ENCODE measurements around the gene STAM. TPM values are rescaled to one million over a fixed set of nuclear protein-coding genes. Genes with fewer than 3 reads are reported as not detected.

The STAM gene
- polyA plus RNA-seq, 4 donors = 8.4 to 17.2 (median 10.8) TPM

- FAIRE-seq = peak; percentile 51
- peak overlapping the region in 2 of 3 donors; percentile 27 to 95 for H3K27ac ChIP-seq (ENCODE audit: low read depth in 1 of 3, low read length in 2 of 3)
- peak; percentile 58 to 59 for DNase-seq
Observed at GRCh38 chr10:17758896-17759295, 114.9 kb downstream of the STAM start.

GRCh38 chr10:17764142-17764541, 120.2 kb downstream of the STAM start:
- no peak for DNase-seq
- 72 to 92% (median 84%) methylated on average over 4 of the region's 4 CpGs for WGBS, 3 donors
- FAIRE-seq = no peak

More at GRCh38 chr10:17758896-17759295, 114.9 kb downstream of the STAM start:
- H3K36me3 ChIP-seq (ENCODE audit: control insufficient read depth in 3 of 3, insufficient read depth in 2 of 3, low read depth in 1 of 3, low read length in 3 of 3) = peaks cover 0 to 2% (median 0%) of the 10 kb centered on the region in 3 donors
- no peaks in the 10 kb centered on the region for H3K9me3 ChIP-seq (ENCODE audit: control insufficient read depth in 2 of 2, insufficient read depth in 1 of 2, low read depth in 1 of 2, low read length in 1 of 2)
- peaks cover 0 to 33% (median 4%) of the 10 kb centered on the region in 3 donors for H3K4me1 ChIP-seq (ENCODE audit: control insufficient read depth in 3 of 3, insufficient read depth in 2 of 3, low read depth in 1 of 3, low read length in 2 of 3)
- H3K4me3 ChIP-seq (ENCODE audit: low read depth in 1 of 3, low read length in 3 of 3) = no peak overlapping the region
- no peaks in the 10 kb centered on the region for H3K27me3 ChIP-seq (ENCODE audit: control insufficient read depth in 3 of 3, insufficient read depth in 3 of 3, low read length in 3 of 3)

GRCh38 chr10:17765602-17766001, 121.7 kb downstream of the STAM start:
- WGBS, 3 donors = 66 to 80% (median 75%) methylated on average over 3 of the region's 3 CpGs
- H3K4me1 ChIP-seq (ENCODE audit: control insufficient read depth in 3 of 3, insufficient read depth in 2 of 3, low read depth in 1 of 3, low read length in 2 of 3) = peaks cover 0 to 4% (median 0%) of the 10 kb centered on the region in 3 donors
- FAIRE-seq = no peak
- H3K27me3 ChIP-seq (ENCODE audit: control insufficient read depth in 3 of 3, insufficient read depth in 3 of 3, low read length in 3 of 3) = peaks cover 0 to 3% (median 0%) of the 10 kb centered on the region in 3 donors
- DNase-seq = no peak
- H3K9me3 ChIP-seq (ENCODE audit: control insufficient read depth in 2 of 2, insufficient read depth in 1 of 2, low read depth in 1 of 2, low read length in 1 of 2) = no peaks in the 10 kb centered on the region
- H3K27ac ChIP-seq (ENCODE audit: low read depth in 1 of 3, low read length in 2 of 3) = no peak overlapping the region
- H3K36me3 ChIP-seq (ENCODE audit: control insufficient read depth in 3 of 3, insufficient read depth in 2 of 3, low read depth in 1 of 3, low read length in 3 of 3) = peaks cover 0 to 13% (median 2%) of the 10 kb centered on the region in 3 donors
- no peak overlapping the region for H3K4me3 ChIP-seq (ENCODE audit: low read depth in 1 of 3, low read length in 3 of 3)

More at GRCh38 chr10:17764142-17764541, 120.2 kb downstream of the STAM start:
- Histone ChIP-seq H3K4me3 (ENCODE audit: low read depth in 1 of 3, low read length in 3 of 3) (no peak overlapping the region), H3K36me3 (ENCODE audit: control insufficient read depth in 3 of 3, insufficient read depth in 2 of 3, low read depth in 1 of 3, low read length in 3 of 3) (peaks cover 0 to 11% (median 2%) of the 10 kb centered on the region in 3 donors), H3K27me3 (ENCODE audit: control insufficient read depth in 3 of 3, insufficient read depth in 3 of 3, low read length in 3 of 3) (peaks cover 0 to 3% (median 0%) of the 10 kb centered on the region in 3 donors), H3K27ac (ENCODE audit: low read depth in 1 of 3, low read length in 2 of 3) (no peak overlapping the region), H3K9me3 (ENCODE audit: control insufficient read depth in 2 of 2, insufficient read depth in 1 of 2, low read depth in 1 of 2, low read length in 1 of 2) (no peaks in the 10 kb centered on the region), H3K4me1 (ENCODE audit: control insufficient read depth in 3 of 3, insufficient read depth in 2 of 3, low read depth in 1 of 3, low read length in 2 of 3) (peaks cover 0 to 5% (median 4%) of the 10 kb centered on the region in 3 donors)

Other genes with a start within 250 kb of the STAM start
- gene ST8SIA6, start 189.6 kb upstream of the STAM start, polyA plus RNA-seq = 1 to 10 TPM in 1 of 4 donors, under 1 TPM in 1, not detected in 2; 0.15 to 1.5 TPM
- 1 to 10 TPM in 3 of 4 donors, not detected in 1; 3.0 to 6.4 (median 4.7) TPM for gene HACD1, start 26.8 kb upstream of the STAM start, polyA plus RNA-seq
- 10 to 100 TPM in 2 of 4 donors, 1 to 10 TPM in 2; 5.9 to 53.0 (median 12.5) TPM for gene TMEM236, start 108.0 kb downstream of the STAM start, polyA plus RNA-seq
- gene MRC1, start 165.2 kb downstream of the STAM start, polyA plus RNA-seq = 10 to 100 TPM in 2 of 4 donors, 1 to 10 TPM in 2; 1.8 to 23.3 (median 7.6) TPM